Measurements from ENCODE around the gene SAFB2.

The SAFB2 gene

GRCh38 chr19:5605362-5605761 is 17.2 kb downstream of the SAFB2 start:
- no peak for DNase-seq

DNA sequence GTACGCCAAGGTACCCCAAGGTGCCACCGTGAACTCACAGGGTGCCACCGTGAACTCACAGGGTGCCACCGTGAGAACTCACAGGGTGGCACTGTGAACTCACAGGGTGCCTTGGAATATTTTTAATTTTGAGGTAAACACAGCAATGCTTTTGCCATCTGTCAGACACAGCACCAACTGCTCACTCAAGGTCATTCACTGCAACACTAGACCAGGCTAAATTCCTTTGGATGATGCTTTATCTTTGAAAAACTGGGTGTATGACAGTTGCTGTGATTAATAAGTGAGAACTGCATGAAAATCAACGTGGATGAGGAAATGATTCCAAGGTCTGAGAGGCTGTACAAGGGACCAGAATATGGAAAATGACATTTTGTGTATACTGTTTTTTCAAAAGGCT is 18.9 kb downstream of the SAFB2 start:
- no peak for DNase-seq

GRCh38 chr19:5600797-5601196 is 21.8 kb downstream of the SAFB2 start:
- no peak for DNase-seq

DNA sequence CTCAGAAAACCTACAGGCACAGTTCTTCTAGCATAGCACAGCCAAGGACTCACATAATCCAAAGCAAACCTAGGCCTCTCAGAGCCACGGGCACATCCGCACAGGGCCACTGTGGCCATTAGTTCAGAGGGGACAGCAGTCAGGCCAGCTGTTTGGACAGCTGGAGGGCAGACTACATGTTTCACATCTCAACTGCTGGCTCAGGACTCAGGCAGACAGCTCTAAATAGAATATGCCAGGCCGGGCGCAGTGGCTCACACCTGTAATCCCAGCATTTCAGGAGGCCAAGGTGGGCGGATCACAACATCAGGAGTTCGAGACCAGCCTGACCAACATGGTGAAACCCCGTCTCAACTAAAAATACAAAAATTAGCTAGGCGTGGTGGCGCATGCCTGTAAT is 26.8 kb downstream of the SAFB2 start:
- DNase-seq: no peak

DNA sequence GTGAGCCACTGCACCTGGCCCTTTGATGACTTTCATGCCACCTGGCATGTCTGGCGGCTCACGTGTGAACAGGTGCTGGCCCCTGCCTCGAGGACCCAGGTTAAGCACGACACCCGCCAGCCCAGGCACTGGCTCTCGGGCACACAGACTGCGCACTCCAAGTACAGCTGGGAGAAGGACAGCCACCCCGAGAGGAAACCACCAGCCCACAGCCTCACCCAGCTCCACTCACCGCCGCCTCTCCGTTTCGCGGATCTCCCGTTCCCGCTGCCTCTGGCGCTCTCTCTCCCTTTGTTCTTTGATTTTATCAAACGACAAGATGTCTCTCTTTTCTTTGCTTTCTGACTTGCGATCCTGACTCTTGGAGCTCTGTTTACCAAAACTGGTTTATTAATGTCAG is 27.4 kb downstream of the SAFB2 start:
- no peak for DNase-seq

GRCh38 chr19:5594521-5594950 is 28.0 kb downstream of the SAFB2 start:
- DNase-seq: no peak

- DNase-seq: no peak
Measured at GRCh38 chr19:5593343-5594255, 29.0 kb downstream of the SAFB2 start.

- DNase-seq: no peak
Measured at GRCh38 chr19:5592531-5593342, 29.8 kb downstream of the SAFB2 start.

GRCh38 chr19:5591476-5591875 is 31.1 kb downstream of the SAFB2 start:
- no peak for DNase-seq

GRCh38 chr19:5590865-5591154 is 31.8 kb downstream of the SAFB2 start:
- no peak for DNase-seq

DNA sequence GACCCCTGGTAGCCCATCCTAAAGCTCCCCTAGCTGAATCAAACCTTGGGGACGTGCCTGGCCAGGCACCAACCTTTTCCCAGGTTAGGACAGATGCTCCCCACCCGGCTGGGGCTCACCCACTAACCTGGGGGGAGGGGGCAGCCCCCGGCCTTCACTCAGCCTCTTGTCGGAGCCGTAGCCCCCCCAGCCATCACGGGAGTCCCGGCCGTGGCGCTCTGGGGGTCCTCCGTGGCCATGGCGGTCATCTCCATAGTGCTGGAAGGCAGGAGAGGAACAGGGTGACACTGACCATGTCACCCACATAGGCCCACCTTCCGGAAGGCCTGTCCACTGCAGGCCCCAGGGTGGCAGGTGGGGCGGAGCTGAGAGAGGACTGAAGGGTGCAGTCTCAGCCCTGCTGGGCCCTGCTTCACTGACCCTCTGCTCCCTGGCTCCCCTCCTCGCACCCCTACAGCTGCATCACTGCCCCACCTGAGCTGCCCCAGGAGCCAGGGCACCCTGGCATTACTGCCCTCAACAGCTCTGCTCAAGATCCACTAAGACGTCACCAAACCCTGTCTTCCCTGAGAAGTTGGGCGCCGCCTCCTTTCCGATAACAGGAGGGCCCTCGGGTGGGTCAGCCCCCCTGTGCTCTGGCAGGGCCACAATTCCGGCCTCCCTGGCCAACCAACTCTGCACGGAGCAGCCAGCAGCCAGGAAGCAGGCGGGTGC is 32.3 kb downstream of the SAFB2 start:
- DNase-seq: no peak

GRCh38 chr19:5588906-5589676 is 33.5 kb downstream of the SAFB2 start:
- DNase-seq: no peak

DNA sequence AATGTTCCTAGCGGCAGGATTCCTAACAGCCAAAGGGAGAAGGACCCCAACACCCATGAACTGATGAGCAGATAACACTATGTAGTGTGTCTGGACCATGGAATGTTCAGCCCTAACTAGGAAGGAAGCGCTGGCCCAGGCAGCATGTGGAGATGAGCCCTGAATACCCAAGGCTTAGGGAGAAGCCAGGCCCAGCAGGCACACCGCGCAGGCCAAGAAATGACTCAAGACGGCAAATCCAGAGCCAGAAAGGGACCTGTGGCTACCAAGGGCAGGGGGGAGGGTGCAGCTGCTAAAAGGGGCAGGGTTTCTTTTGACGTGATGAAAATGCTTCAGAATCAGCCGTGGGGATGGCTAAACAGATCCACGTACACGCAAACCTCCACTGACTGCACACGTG is 34.1 kb downstream of the SAFB2 start:
- no peak for DNase-seq

DNA sequence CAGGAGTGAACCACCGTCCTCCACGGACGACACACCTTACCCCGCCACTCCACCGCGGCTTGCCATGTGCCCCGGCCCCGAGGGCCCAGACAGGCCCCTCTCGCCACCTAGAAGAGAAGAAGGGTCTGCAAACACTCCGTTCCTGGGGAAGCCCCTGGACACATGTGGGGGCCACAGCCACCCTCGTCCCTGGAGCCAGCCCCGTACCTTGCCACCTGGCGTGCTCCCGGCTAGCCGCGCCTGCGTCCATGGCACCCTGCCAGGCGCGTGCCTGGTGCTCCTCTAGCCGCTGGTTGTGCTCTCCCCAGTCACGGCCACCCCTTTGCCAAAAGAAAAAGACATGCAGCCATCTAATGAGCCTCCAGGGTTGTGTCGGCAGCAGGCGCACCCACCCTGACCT is 34.9 kb downstream of the SAFB2 start:
- no peak for DNase-seq

- no peak for DNase-seq
Measured at GRCh38 chr19:5587071-5587455, 35.5 kb downstream of the SAFB2 start.

GRCh38 chr19:5586300-5587070 is 36.1 kb downstream of the SAFB2 start:
- no peak for DNase-seq

DNA sequence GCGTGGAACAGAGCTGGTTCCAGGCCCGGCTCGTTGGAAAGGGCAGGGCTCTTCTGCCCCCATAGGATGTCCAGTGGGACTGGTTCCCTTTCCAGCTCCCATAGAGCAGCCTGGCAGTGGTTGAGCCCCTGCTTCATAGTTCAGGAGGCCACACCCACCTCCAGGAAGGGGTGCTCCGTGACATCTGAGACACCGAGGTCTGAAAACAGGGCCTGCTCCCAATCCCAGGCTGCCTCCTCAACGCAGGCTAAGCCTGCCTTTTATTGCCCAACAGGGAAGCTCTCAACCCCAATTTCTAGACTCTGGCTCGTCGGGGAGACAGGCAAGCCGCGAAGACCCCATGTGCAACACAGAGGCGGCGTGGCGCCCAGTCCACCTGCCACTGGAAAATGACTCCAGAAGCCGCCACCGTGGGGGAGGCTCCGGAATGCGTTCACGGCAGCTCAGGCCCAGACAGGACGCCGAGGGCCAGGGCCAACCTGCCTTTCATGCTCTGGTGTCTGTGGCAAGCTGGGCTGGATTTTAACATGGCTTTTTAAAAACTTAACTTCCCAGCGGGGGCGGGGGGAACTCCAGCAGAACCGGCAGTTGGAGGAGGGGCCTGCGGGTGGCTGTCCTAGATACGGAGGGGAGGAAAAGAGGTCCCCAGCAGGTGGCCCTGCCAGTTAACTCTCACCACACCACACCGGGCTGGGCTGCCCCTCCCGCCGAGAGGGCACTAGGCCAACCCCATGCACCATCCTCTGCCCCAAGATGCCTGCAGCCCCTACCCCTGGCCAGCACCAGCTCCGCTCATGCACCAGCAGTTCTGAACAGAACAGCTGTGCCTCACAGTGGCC is 36.9 kb downstream of the SAFB2 start:
- DNase-seq: no peak

- DNase-seq: no peak
Measured at GRCh38 chr19:5580161-5580571, 42.4 kb downstream of the SAFB2 start.

GRCh38 chr19:5579697-5580096 is 42.9 kb downstream of the SAFB2 start:
- no peak for DNase-seq

DNA sequence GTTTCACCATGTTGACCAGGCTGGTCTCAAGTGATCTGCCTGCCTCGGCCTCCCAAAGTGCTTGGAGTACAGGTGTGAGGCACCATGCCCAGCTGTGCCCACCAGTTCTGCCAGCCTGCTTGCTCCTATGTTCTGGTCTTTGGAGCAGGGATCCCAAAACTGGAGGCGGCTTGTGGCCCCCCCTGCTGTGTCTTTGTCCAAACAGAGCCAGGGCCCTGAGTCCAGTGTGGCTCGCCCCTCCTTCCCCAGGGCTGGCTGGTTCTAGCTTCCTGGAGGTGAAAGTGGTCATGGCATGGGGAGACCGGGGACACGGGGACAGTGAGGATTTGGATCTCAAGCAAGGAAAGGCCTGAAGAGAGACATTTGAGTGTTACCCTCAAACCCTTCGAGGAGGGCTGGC is 43.3 kb downstream of the SAFB2 start:
- DNase-seq: no peak
